PFSK-1 (cell line): Measurements from ENCODE around the gene CBX8.

Source experiments
- POLR2AphosphoS5 ChIP-seq: IDR thresholded peaks from 2 replicates; pipeline ENCODE4 v1.6.1; 2012; ENCODE audit warnings: low read depth, mild to moderate bottlenecking, control low read depth, low read length, moderate library complexity
- REST ChIP-seq, 2 experiments: IDR thresholded peaks; 2 replicates each; pipeline versions ENCODE4 v1.6.1 to v1.8.0; 2011 to 2012; ENCODE audit warnings: low read depth in 2 of 2, low read length in 2 of 2, control low read depth in 1 of 2, inconsistent platforms in 1 of 2, mild to moderate bottlenecking in 1 of 2, moderate library complexity in 1 of 2; ENCODE audit not compliant: insufficient read depth in 1 of 2

- TF ChIP-seq POLR2AphosphoS5 (no peak), REST (IDR thresholded peaks at IDR 0.05; ENCODE audit: insufficient read depth in 1 of 2, low read depth in 2 of 2, low read length in 2 of 2) (no peak)
These were observed 20.3 kb downstream of the CBX8 start for GRCh38 chr17:79776376-79777119.
